Activated effector memory CD4-positive, alpha-beta T cell treated with Interleukin-2 at 50 U/mL for 16 hours (primary cell): ENCODE results near the gene FANCC.

Source experiments
- DNase-seq: peaks from one replicate; pipeline ENCODE4 v3.0.0-alpha.2; 2020

FANCC gene

DNA sequence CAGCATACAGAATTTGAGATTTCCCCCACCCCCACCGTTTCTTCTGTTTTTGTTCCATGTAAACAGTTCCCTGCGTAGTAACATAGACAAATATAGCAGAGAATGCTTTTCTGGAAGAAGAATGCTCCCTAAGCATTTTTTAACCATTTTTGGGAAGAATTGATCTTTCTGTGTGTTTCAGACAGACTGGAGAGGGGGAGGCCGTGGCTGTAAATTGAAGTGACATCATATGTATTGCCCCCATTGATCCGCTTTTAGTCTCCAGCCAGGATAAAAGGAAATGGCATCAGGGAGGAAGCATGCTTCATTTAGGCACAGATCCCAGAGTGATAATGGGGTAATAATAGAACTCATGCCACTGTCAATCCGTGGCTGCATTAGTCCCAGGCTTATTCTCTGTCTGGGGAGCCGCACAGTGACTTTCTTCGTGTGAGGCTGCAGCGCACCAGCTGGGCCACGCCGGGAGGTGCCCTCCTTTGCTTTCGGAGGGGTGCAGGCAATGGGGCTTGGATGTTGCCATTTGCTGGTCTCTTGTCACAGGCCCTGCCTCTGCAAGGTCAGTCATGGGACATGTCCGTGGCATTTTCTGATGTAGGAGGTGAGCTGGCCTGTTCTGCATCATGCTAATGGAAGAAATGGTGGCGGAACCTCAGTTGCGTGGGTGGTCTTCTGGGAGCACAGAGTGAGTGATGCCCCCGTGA, 261.5 kb downstream of the FANCC start:
- DNase-seq: no peak

DNA sequence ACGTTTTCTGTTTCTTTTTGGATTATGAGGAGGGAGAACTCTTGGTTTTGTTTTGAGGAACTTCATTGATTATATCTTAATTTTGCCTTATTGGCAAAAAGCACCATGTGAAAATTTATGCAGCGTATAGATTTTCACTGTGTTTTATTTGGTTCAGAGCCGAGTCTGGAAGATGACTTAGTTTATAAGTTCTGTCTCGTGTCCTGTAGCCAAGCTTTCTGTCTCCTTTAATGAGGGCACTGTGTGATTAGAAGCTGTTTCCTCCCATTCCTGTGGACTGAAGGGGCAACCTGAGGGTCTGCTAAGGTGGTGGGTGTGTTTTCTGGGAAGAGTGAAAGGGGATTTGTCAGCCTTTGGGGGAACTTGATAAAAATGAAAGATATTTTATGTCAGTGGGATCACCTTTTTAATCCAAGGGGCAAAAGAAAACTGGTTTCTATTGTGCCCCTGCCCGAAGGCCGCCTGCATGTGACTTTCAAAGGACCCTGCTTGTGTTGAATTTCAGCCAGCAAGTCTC, 262.1 kb downstream of the FANCC start:
- DNase-seq: no peak

GRCh38 chr9:95053611-95054570, 263.6 kb downstream of the FANCC start:
- no peak for DNase-seq

DNA sequence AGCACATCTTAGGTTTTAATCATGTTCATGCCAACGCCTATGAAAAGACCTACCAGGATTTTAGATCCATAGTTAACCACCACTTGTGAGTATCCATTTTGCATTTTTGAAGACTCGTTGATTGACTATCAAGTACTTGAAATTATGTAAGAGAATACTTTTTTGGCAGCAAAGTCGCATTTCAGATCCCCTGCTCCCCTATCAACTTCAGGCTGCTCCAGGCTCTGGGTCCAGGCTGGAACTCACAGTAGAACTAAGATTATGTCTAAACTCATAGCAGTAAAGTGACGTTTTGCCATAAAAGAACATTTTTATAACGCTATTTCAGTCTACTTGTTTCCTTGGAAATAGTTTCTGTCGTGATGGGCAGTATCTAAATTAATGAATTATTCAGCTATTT, 267.7 kb downstream of the FANCC start:
- no peak for DNase-seq
